HG02938 (cell line): ENCODE results near the gene EREG.
A peak's percentile ranks its signal among the peaks of the same experiment; 100 is the strongest.
"Not testable (repeated sequence)": the region's sequence is repeated elsewhere in the genome, so short reads cannot be mapped to it uniquely, and the experiment has no call there.

Experiments used
- ATAC-seq: cut with Tn5 transposase; IDR thresholded peaks from one replicate; pipeline ENCODE4 v1.9.1; 2021; ENCODE audit warnings: mild to moderate bottlenecking, moderate library complexity; ENCODE audit not compliant: unreplicated experiment

EREG gene

DNA sequence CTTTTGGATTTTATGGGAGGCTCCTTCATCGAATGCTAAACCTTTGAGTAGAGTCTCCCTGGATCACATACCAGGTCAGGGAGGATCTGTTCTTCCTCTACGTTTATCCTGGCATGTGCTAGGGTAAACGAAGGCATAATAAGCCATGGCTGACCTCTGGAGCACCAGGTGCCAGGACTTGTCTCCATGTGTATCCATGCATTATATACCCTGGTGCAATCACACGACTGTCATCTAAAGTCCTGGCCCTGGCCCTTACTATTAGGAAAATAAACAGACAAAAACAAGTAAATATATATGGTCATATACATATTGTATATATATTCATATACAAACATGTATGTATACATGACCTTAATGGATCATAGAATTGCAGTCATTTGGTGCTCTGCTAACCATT, 21.2 kb downstream of the EREG start:
- no peak for ATAC-seq

- no peak for ATAC-seq
These were observed 22.8 kb downstream of the EREG start for GRCh38 chr4:74387790-74388189.

DNA sequence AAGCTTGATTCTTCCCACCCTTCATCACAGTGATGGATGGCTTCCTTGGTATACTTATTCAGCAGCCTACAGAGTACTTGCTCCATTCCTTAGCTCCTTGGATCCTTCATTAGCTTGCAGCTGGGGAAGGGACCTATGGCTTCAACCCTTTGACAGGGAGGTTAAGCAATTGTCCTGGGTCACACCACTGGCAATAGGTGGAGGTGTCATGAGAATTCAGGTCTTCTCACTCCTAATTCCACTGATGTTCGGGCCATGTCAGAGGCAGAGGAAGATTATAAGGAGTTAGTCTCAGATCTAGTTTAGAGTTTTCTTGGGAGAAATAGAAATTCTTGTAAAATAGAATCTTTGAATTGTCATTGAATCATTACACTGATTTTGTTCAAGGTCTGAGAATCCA, 24.5 kb downstream of the EREG start:
- ATAC-seq, result no peak

GRCh38 chr4:74390677-74391076, 25.7 kb downstream of the EREG start:
- ATAC-seq, result no peak

GRCh38 chr4:74391346-74391745, 26.4 kb downstream of the EREG start:
- no peak for ATAC-seq

- no peak for ATAC-seq
These were observed 27.0 kb downstream of the EREG start for GRCh38 chr4:74391890-74392475.

DNA sequence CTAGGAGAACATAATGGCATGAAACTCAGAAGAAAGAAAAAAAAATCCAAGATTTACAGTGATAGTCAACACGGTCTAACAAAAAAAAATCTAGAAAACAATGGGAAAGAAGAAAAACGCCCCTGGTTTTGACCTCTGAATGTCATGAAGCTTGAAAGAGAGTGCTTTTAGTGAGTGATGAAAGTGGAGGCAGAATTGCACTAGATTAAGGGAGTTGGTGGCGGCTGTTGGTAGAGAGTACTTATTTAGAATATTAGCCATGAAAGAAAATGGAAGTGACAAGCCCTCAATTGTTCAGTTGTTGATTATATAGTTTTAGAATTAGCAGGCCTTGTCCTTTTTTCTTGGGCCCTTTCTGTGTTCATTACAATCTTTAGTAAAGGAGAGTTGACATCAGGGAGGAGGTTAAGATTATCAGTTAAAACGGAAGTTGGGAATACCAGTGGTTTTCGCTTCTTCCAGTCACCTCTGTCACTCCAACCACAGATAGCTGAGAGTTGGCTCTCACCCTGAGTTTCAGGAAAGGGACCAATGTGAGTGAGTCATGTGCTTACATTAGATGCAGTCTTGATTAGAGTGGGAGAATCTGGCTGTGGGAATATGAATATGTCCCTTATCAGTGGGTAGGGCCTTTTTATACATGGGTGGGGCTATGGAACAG, 29.7 kb downstream of the EREG start:
- ATAC-seq, result no peak

GRCh38 chr4:74395633-74396032, 30.7 kb downstream of the EREG start:
- ATAC-seq, result no peak

- no peak for ATAC-seq
These were observed 32.9 kb downstream of the EREG start for GRCh38 chr4:74397748-74398426.

GRCh38 chr4:74398894-74399589, 34.1 kb downstream of the EREG start:
- not testable (repeated sequence) for ATAC-seq

DNA sequence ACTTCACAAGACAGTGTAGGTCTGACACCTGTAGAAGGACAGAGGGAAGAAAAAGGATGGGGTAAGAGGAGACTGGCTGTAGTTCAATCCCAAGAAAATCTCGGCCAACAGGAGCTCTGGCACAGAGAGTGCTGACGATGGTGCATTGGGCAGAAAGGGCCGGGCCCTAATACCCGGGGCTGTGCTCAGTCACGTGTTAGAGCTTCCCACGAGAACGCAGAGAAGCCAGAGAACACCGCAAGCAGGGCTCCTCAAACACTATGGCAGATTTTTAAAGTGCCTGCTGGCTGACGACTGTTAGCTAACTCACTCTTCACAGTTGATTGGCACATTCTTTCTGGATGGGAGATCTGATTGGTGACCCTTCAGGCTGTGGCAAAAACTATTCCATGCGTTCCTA, 35.5 kb downstream of the EREG start:
- no peak for ATAC-seq

DNA sequence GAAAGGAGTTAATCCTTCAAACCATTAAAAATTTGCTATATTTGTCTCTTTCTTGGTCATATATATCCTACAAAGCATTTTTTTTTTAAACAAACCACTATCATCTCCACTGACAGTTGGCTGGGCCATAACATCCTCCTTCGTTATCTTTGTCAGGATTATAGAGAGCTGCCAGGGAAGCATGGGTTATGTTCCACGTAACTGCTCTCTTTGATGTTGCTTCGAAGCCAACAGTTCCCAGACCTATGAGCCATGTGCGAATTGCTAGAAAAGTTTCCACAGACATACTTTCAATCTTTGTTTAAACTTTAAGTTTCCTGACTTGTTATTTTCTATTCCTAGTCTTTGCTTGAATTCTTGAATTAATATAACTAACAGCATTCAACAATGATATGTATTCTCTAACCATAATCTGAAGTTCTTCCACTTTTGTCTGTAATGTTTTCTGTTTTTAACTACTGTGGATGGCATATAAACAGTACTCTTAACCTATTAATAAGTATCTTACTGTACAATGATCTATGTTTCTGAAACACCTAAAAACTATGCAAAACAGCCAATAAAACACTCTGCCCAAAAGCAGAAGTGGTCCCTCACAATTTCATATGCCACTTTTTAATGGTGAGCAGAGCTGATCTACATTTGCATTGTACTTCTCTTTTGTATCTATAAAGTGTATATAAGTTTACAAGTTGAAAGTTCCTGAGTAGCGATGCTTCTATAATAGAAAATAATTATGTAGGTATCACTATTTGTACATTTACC, 37.9 kb downstream of the EREG start:
- peak; percentile 99 for ATAC-seq

DNA sequence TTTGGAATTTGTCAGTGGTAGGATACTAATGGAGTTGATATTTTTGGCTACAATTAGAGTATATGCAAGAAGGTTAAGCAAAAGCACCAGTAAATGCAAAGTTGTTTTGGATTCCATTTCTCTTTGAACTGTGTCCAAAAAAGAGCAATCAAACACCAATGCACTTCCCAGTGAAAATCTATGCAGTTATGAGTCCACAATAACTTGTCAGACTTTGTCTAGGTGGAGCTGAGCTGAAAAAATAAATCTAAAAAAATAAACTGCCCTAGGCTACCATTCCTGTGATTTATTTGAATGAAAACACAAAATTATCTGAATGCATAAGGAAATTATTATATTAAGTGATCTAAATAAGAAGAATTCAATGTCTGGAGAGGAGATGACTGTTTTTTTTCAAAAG, 42.9 kb downstream of the EREG start:
- ATAC-seq, result no peak

DNA sequence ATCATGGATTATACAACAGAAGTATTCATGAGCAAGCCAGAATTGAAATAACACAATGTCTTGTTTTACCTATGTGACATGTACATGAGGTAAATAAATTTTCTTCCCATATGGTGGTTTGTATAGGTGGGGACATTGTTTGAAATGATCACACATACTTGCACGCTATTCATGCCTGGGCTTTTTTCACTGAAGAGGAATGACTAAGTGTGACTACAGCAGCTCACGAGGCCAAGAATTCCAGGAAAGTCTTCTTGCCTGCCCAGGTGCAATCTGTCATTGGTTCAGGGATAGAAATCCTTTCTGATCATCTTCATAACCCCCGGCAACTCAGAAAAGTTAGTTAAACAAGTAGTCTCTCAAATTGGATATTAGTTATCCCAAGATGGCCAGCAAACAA, 43.7 kb downstream of the EREG start:
- ATAC-seq, result no peak

DNA sequence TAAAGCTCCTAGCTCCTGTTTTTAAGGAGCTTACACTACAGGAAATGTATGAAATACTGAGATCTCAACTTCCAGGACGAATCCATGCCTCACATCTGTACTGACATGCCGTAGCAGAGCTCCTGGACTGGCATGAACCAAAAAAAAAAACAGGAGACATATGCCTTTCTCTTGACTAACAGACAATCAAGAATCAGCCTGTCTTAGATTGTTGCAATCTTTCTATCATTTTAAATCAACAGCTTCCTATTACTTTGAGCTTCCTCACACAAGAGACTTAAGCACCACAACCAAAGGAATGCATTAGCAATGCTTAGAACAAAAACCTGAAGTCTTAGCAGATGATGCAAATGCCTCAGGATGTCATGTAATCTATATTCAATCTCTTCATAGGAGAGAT, 45.3 kb downstream of the EREG start:
- no peak for ATAC-seq

DNA sequence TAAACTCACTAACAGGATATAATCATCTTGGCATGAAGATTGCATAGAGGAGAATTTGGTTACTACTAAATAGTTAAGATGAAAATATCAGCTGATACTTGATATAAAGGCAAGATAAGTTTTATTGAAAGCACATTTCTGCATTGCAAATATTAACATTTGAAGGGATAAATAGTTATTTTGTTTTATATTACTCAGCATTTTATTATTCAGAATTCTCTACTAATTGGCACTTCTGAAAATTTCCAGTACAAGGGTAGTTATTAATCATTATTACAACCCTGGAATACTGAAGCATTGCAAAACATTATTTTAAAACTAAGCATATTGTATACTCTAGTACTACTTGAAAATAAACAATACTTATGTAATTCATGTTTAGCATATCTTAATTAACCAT, 47.3 kb downstream of the EREG start:
- ATAC-seq, result no peak

DNA sequence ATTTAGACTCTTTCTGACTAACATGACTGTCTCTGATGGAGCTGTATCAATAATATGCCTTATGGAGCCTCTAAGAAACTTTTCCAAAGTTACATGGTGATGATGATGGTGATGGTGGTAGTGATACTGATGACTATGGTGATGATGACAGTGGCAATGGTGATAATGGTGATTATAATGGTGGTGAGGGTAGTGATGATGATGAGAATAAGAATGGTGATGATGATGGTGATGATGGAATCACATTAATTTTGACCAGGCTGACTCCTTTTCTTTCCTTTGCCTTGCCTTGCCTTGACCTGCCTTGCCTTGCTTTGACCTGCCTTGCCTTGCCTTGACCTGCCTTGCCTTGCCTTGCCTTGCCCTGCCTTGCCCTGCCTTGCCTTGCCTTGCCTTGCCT, 48.3 kb downstream of the EREG start:
- no peak for ATAC-seq

- ATAC-seq, result no peak
These were observed 49.3 kb downstream of the EREG start for GRCh38 chr4:74414149-74414809.

DNA sequence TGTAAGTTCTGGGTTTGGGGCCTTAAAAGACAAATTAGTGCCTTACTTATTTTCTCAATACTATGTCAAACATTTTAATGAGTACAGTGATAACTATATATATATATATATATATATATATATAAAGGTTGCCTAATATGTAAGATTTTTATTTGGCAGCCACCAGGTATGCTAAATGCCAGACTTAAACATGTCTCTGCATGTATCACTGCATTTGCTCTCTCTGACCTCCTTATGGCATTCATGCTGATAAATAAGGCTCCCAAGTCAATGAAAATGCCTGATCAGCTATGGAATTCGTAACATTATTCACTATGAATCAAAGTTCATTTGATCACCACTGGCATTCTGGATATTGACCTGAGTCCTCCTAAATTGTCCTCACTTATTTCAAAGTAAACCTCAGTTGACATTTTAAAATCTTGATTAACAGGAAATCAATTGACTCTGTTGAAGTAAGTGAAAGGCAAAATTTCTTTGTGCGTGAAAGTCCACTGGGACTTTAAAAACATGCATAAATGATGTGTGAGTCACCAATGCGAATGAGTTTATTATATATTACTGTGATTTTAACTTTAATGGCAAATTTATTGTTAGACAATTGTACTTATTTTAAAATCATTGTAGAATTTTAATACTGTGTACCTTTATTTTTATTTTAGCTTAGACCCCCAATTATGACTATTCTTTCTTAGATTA, 50.8 kb downstream of the EREG start:
- ATAC-seq, result no peak

DNA sequence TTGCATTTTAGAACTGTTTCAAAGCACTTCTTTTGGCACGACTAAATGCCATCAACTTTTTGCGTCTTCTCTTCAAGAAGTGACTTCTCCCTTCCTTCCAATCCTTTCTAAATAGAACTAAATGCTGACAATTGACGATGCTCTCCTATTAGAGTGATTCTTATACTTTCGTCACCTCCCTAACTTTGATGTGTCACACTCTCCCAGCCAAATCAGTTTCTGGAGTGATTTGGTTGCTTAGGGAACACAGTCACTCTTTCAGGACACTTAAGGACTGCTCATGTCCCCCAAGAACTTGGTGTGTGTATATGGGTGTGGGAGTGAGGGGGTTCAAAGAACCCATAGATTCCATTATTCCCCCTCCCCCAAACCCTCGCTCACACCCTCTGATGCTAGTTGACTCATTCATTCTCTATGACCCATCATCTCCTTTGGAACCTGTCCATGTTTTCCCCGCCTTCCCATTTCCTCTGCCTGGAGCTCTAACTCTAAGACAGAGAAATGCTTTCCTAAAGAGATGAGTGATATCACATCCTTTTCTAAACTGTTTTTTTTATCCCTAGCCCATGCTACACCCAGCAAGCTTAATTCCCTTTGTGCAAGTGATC, 53.2 kb downstream of the EREG start:
- ATAC-seq, result no peak
